ENCODE results near the gene HOGA1.
A peak's percentile ranks its signal among the peaks of the same experiment; 100 is the strongest.

HOGA1 gene

DNA sequence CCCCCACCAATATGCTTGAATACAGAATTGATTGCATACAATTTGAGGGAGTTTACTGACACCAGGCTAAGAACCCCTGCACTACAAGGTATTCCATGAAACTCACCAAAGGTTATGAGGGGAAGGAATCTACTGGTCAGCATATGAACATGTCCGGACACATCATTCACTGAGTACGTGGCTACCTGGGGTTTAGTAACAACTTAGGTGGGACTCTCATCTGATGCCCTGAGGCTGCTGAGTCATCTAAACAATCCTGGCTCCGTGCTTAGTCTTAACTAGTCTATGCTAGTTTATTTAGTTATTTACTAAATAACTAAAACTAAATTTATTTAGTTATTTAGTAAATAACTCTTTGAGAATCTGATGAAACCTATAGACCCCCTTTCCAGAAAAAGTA, 67.6 kb downstream of the HOGA1 start:
- no peak for DNase-seq

DNA sequence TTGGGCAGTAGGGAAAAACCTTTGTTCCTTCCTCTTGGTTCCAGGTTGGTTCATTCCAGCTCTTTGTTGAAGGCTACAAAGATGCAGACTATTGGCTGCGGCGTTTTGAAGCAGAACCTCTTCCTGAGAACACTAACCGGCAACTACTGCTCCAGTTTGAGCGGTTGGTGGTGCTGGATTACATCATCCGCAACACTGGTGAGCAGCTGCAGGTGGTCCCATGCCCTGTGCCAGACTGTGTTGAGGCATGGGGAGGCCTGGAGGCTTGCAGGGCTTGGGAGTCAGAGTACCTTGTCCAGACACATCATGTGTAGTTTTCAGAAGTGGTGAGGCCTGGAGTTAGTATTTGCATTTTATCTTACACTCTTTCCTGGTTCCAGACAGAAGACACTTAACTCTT, 72.6 kb downstream of the HOGA1 start:
- DNase-seq = no peak

DNA sequence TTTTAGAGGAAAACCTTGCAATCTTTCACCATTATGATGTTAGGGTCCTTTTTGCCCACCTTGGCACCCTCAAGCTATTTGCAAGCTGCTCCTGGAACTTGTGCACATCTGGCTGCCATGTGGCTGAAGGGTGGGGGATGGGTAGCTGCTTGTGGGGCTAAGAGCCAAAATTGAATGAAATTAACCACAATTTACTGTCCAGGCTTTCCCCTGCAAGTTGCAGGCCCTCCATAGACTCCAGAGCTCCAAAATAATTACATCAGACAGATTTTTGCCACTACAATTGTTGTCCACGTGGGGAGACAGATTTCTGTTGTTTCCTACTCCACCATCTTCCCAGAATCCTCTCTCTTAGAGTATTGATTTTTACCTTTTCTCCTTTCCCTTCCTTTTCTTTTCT, 75.4 kb downstream of the HOGA1 start:
- peak; percentile 15 for DNase-seq

Measured in NCI-H69 (cell line).